ENCODE measurements around the gene CACNA1A.
A peak's percentile ranks its signal among the peaks of the same experiment; 100 is the strongest.

Gene CACNA1A

GRCh38 chr19:13309864-13310263 is 196.4 kb downstream of the CACNA1A start:
- no peak for DNase-seq (ENCODE audit: low spot score)

- DNase-seq (ENCODE audit: low spot score): peak; percentile 61
Observed at GRCh38 chr19:13303381-13304129, 202.7 kb downstream of the CACNA1A start.

GRCh38 chr19:13302526-13303270 is 203.6 kb downstream of the CACNA1A start:
- peak; percentile 96 for DNase-seq (ENCODE audit: low spot score)

- DNase-seq (ENCODE audit: low spot score): peak; percentile 51
Observed at GRCh38 chr19:13301627-13302334, 204.5 kb downstream of the CACNA1A start.

- DNase-seq (ENCODE audit: low spot score): no peak
Observed at GRCh38 chr19:13300421-13301030, 205.8 kb downstream of the CACNA1A start.

GRCh38 chr19:13299838-13300237 is 206.4 kb downstream of the CACNA1A start:
- peak; percentile 75 for DNase-seq (ENCODE audit: low spot score)

- DNase-seq (ENCODE audit: low spot score): peak; percentile 70
Observed at GRCh38 chr19:13298565-13299481, 207.5 kb downstream of the CACNA1A start.

- no peak for DNase-seq (ENCODE audit: low spot score)
Observed at GRCh38 chr19:13297023-13297422, 209.3 kb downstream of the CACNA1A start.

- DNase-seq (ENCODE audit: low spot score): no peak
Observed at GRCh38 chr19:13294812-13295567, 211.3 kb downstream of the CACNA1A start.

GRCh38 chr19:13291913-13292312 is 214.4 kb downstream of the CACNA1A start:
- peak; percentile 79 for DNase-seq (ENCODE audit: low spot score)

GRCh38 chr19:13290741-13291140 is 215.5 kb downstream of the CACNA1A start:
- DNase-seq (ENCODE audit: low spot score): no peak

- DNase-seq (ENCODE audit: low spot score): no peak
Observed at GRCh38 chr19:13289295-13289694, 217.0 kb downstream of the CACNA1A start.

- no peak for DNase-seq (ENCODE audit: low spot score)
Observed at GRCh38 chr19:13286195-13286985, 219.9 kb downstream of the CACNA1A start.

GRCh38 chr19:13284929-13285928 is 221.1 kb downstream of the CACNA1A start:
- no peak for DNase-seq (ENCODE audit: low spot score)

GRCh38 chr19:13283871-13284270 is 222.4 kb downstream of the CACNA1A start:
- DNase-seq (ENCODE audit: low spot score): no peak

GRCh38 chr19:13282486-13283065 is 223.7 kb downstream of the CACNA1A start:
- no peak for DNase-seq (ENCODE audit: low spot score)

- no peak for DNase-seq (ENCODE audit: low spot score)
Observed at GRCh38 chr19:13281567-13282291, 224.6 kb downstream of the CACNA1A start.
